Fibroblast of lung (primary cell): ENCODE measurements around the gene ATG7. TPM values are rescaled to one million over a fixed set of nuclear protein-coding genes. Genes with fewer than 3 reads are reported as not detected.

Experiments
- DNase-seq, 2 donors: peaks; one replicate each; pipeline versions ENCODE4 v3.0.0 to v3.0.0-alpha.2; 2010; ENCODE audit warnings: low read depth in 2 of 2
- H2AFZ ChIP-seq: 2 replicates; pipeline ENCODE4 v1.5.1; 2012; ENCODE audit warnings: low read length, control low read depth, inconsistent platforms
- H3K27ac ChIP-seq: 2 replicates; pipeline ENCODE4 v1.5.1; 2011; ENCODE audit warnings: low read length, control low read depth; ENCODE audit not compliant: insufficient read depth
- H3K27me3 ChIP-seq: 2 replicates; pipeline ENCODE4 v1.5.1; 2011; ENCODE audit warnings: mild to moderate bottlenecking, low read length; ENCODE audit not compliant: control insufficient read depth, insufficient read depth
- H3K36me3 ChIP-seq: 2 replicates; pipeline ENCODE4 v1.5.1; 2011; ENCODE audit warnings: low read length; ENCODE audit not compliant: control insufficient read depth, insufficient read depth
- H3K4me1 ChIP-seq: 2 replicates; pipeline ENCODE4 v1.5.1; 2011; ENCODE audit warnings: low read length; ENCODE audit not compliant: control insufficient read depth, insufficient read depth; ENCODE audit errors: extremely low read depth
- H3K4me2 ChIP-seq: 2 replicates; pipeline ENCODE4 v1.5.1; 2011; ENCODE audit warnings: low read length, control low read depth; ENCODE audit not compliant: insufficient read depth; ENCODE audit errors: extremely low read depth
- H3K4me3 ChIP-seq, 4 experiments: fragments of 200-600 bp in 1 of 4; sonication (generic) in 1 of 4; replicated peaks in 1 of 4; 2 replicates each; pipeline ENCODE4 v1.5.1; 2011 to 2016; ENCODE audit warnings: low read length in 4 of 4, low read depth in 3 of 4, mild to moderate bottlenecking in 3 of 4, control low read depth in 2 of 4, inconsistent platforms in 1 of 4, mixed read lengths in 1 of 4; ENCODE audit not compliant: insufficient read depth in 1 of 4; ENCODE audit errors: control extremely low read depth in 1 of 4
- H3K79me2 ChIP-seq: 2 replicates; pipeline ENCODE4 v1.5.1; 2012; ENCODE audit warnings: mild to moderate bottlenecking, low read length, inconsistent platforms; ENCODE audit not compliant: control insufficient read depth, insufficient read depth
- H3K9ac ChIP-seq: 2 replicates; pipeline ENCODE4 v1.5.1; 2011; ENCODE audit warnings: mild to moderate bottlenecking, low read length, control low read depth; ENCODE audit not compliant: insufficient read depth
- H3K9me3 ChIP-seq: 2 replicates; pipeline ENCODE4 v1.5.1; 2012; ENCODE audit warnings: low read depth, low read length; ENCODE audit not compliant: control insufficient read depth, insufficient read depth
- H4K20me1 ChIP-seq: 2 replicates; pipeline ENCODE4 v1.5.1; 2011; ENCODE audit warnings: low read length; ENCODE audit not compliant: control insufficient read depth, insufficient read depth; ENCODE audit errors: extremely low read depth
- CTCF ChIP-seq, 2 donors: IDR thresholded peaks in 1 of 2; conservative IDR thresholded peaks in 1 of 2; 1 replicate in 1 of 2; 2 replicates in 1 of 2; pipeline ENCODE4 v1.5.1; 2011 to 2012; ENCODE audit warnings: low read length in 2 of 2, control low read depth in 1 of 2, inconsistent platforms in 1 of 2, low read depth in 1 of 2, mild to moderate bottlenecking in 1 of 2
- EZH2 ChIP-seq: IDR thresholded peaks from 2 replicates; pipeline ENCODE4 v1.5.1; 2012; ENCODE audit warnings: low read length, control low read depth, mild to moderate bottlenecking; ENCODE audit errors: missing control alignments
- polyA plus RNA-seq, 2 donors: library from polyadenylated mRNA; depleted of rRNA in 1 of 2; stranded (reverse) in 1 of 2; unstranded in 1 of 2; fragments of >200 nt; gene quantifications; 2 replicates each; pipeline ENCODE4 v1.2.1, GENCODE V29; 2011 to 2012; ENCODE audit warnings: missing spikeins in 1 of 2
- total RNA-seq: library from RNA; depleted of rRNA; stranded (reverse); fragments of >200 nt; gene quantifications from 2 replicates; pipeline ENCODE4 v1.2.1, GENCODE V29; 2014

The ATG7 gene
- total and polyA plus RNA-seq, 2 donors (not counting 1 experiment from before 2014, with no cell fraction given) = 50.8 to 56.5 TPM

- Histone ChIP-seq H3K9ac (no peak overlapping the region), H2AFZ (no peak overlapping the region)
- TF ChIP-seq EZH2 (no peak), CTCF (conservative IDR thresholded peaks at IDR 0.05 in 1 of 2, IDR thresholded peaks at IDR 0.05 in 1 of 2; ENCODE audit: low read depth in 1 of 2, low read length in 2 of 2) (no peak)
These were observed 56.2 kb downstream of the ATG7 start for GRCh38 chr3:11328196-11328945.

GRCh38 chr3:11329777-11330176 lies 57.6 kb downstream of the ATG7 start:
- no peak overlapping the region for H3K4me2 ChIP-seq
- H3K27me3 ChIP-seq = no peaks in the 10 kb centered on the region
- H2AFZ ChIP-seq = no peak overlapping the region
- no peaks in the 10 kb centered on the region for H3K36me3 ChIP-seq
- no peaks in the 10 kb centered on the region for H3K79me2 ChIP-seq
- no peaks in the 10 kb centered on the region for H3K9me3 ChIP-seq
- H3K27ac ChIP-seq = no peak overlapping the region
- no peak overlapping the region for H3K4me3 ChIP-seq
- no peak for DNase-seq
- no peak overlapping the region for H3K9ac ChIP-seq
- no peaks in the 10 kb centered on the region for H4K20me1 ChIP-seq
- H3K4me1 ChIP-seq = peaks cover 2% of the 10 kb centered on the region
- no peak for TF ChIP-seq CTCF (conservative IDR thresholded peaks at IDR 0.05 in 1 of 2, IDR thresholded peaks at IDR 0.05 in 1 of 2; ENCODE audit: low read depth in 1 of 2, low read length in 2 of 2)
- TF ChIP-seq EZH2 = no peak

More at GRCh38 chr3:11328196-11328945, 56.2 kb downstream of the ATG7 start:
- H3K79me2 ChIP-seq = no peaks in the 10 kb centered on the region
- H3K4me1 ChIP-seq = no peaks in the 10 kb centered on the region
- H3K4me3 ChIP-seq = no peak overlapping the region
- H3K27me3 ChIP-seq = no peaks in the 10 kb centered on the region
- DNase-seq = no peak
- H3K4me2 ChIP-seq = no peak overlapping the region
- H3K36me3 ChIP-seq = no peaks in the 10 kb centered on the region
- no peaks in the 10 kb centered on the region for H4K20me1 ChIP-seq
- no peaks in the 10 kb centered on the region for H3K9me3 ChIP-seq
- no peak overlapping the region for H3K27ac ChIP-seq

GRCh38 chr3:11331101-11331500 lies 58.9 kb downstream of the ATG7 start:
- no peaks in the 10 kb centered on the region for H4K20me1 ChIP-seq
- no peak for TF ChIP-seq EZH2
- TF ChIP-seq CTCF (conservative IDR thresholded peaks at IDR 0.05 in 1 of 2, IDR thresholded peaks at IDR 0.05 in 1 of 2; ENCODE audit: low read depth in 1 of 2, low read length in 2 of 2) = no peak
- H3K79me2 ChIP-seq = no peaks in the 10 kb centered on the region
- H3K36me3 ChIP-seq = no peaks in the 10 kb centered on the region
- no peak overlapping the region for H3K27ac ChIP-seq
- H3K9ac ChIP-seq = no peak overlapping the region
- no peak overlapping the region for H3K4me3 ChIP-seq
- H3K9me3 ChIP-seq = no peaks in the 10 kb centered on the region
- no peak overlapping the region for H2AFZ ChIP-seq
- no peaks in the 10 kb centered on the region for H3K27me3 ChIP-seq
- H3K4me1 ChIP-seq = peaks cover 2% of the 10 kb centered on the region
- no peak overlapping the region for H3K4me2 ChIP-seq
- peak; percentile 4 to 51 for DNase-seq
